HG03060 (cell line): ENCODE data around the gene ENAM.
A peak's percentile ranks its signal among the peaks of the same experiment; 100 is the strongest.
"Not testable (repeated sequence)": the region's sequence is repeated elsewhere in the genome, so short reads cannot be mapped to it uniquely, and the experiment has no call there.

Source experiments
- ATAC-seq: cut with Tn5 transposase; IDR thresholded peaks from one replicate; pipeline ENCODE4 v1.9.1; 2021; ENCODE audit warnings: low read depth, moderate number of reproducible peaks; ENCODE audit not compliant: unreplicated experiment

The ENAM gene

GRCh38 chr4:70676554-70677090 lies 48.1 kb downstream of the ENAM start:
- no peak for ATAC-seq

DNA sequence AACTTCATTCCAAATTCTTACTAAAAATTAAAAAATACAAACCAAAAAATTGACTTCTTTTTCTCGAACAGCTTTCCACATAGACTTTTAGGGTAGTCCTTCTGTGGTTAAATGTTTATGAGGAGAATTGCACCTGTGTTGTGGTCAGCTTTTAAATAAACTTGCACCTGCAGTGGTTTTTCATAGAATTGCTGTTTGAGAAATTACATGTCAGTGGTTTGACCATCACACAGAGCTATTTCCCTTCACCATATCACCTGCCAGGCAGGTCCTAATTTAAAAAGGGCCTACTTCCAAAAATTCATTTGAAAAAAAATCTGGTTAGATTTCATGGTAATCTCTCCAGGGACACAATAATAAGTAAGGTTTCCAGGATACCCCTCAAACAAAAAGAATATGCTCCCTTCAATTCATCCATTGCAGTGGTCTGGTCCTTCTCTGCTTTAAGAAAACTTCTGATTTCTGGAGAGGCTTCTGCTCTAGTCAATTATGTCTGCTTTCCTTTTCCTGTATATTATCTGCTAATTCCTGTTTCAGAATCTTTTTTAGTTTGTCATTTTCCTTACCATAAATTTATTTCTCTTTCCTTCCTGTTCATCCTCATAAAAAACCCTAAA lies 49.9 kb downstream of the ENAM start:
- peak; percentile 65 for ATAC-seq

DNA sequence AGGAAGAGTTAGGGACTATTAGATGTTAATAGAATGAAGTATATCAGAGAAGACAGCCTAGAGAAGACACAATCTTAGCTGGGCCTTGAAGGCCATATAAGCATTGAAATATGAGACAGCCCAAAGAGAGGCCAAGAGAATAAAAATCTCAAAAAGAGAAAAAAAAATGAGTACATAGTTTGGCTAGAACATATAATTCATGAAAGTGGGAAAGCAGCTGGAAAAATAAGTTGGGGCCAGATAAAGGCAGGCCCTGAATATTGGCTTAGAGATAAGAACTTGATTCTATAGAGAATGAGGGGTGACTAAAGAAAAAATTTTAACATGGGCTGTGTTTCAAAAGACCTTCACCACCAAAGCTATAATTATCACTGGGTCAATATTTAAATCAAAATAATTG lies 52.4 kb downstream of the ENAM start:
- ATAC-seq, result no peak

DNA sequence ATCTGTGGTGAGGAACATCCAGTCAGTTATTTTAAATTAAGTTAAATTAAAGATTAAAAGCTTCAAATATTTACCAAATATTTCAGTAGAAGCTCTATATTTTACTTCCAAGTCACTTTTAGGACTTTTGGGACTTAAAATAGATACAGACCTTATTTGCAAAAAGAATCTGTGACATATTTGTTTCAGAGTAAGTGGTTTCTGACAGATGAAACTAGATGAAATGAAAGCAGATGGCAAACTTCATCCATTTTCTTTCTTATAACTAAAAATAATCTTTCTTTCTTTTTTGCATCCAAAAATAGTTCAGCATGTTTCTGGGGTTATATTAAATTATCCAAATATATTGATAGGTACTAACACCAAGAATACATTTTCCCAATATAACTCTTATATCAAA lies 53.2 kb downstream of the ENAM start:
- peak; percentile 34 for ATAC-seq

DNA sequence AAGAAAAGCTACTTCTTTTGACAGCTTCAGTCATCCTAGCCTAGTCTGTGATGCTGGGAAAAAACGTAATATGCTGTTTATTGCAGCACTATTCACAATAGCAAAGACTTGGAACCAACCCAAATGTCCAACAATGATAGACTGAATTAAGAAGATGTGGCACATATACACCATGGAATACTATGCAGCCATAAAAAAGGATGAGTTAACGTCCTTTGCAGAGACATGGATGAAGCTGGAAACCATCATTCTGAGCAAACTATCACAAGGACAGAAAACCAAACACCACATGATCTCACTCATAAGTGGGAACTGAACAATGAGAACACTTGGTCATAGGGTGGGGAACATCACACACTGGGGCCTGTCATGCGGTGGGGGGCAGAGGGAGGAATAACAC lies 53.6 kb downstream of the ENAM start:
- not testable (repeated sequence) for ATAC-seq

GRCh38 chr4:70687392-70687791 lies 58.8 kb downstream of the ENAM start:
- no peak for ATAC-seq

- peak; percentile 92 for ATAC-seq
Observed at GRCh38 chr4:70687821-70688794, 59.6 kb downstream of the ENAM start, which contains the start of gene UTP3. Gene UTP3, plus strand, starts transcription at chr4:70688532. Its CDS starts 146 bp downstream, at chr4:70688678.

- ATAC-seq, result no peak
Observed at GRCh38 chr4:70688795-70689231, 60.3 kb downstream of the ENAM start.

DNA sequence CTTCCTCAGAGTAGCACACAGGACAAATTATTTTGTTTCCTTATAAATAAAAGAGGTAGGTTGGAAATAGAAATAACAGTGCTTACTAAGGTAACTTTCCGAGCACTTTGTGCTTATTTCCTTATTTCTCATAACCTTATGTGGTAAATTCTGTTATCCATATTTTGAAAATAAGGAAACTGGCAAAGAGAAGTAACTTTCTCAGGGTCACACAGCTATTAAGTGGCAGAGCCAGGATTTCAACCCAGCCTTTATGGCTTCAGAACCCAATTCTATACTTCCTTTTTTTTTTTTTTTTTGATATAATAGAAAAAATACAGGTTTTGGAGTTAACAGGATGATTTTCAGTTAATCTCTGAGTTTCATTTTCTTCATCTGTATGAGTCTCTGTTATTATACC lies 63.1 kb downstream of the ENAM start:
- ATAC-seq, result no peak

GRCh38 chr4:70694633-70695032 lies 66.1 kb downstream of the ENAM start:
- ATAC-seq, result not testable (repeated sequence)
